Chondrocyte (in vitro differentiated cells): ENCODE data around the gene SEC22A. TPM values are rescaled to one million over a fixed set of nuclear protein-coding genes. Genes with fewer than 3 reads are reported as not detected.

Source experiments
- DNase-seq: peaks from one replicate; pipeline ENCODE4 v3.0.0; 2021; ENCODE audit warnings: mixed read lengths, low spot score
- H3K27ac Mint-ChIP-seq: one replicate; pipeline ENCODE4 v1.8.0; 2021; ENCODE audit warnings: mild to moderate bottlenecking, moderate library complexity, mixed read lengths; ENCODE audit not compliant: unreplicated experiment
- H3K27me3 Mint-ChIP-seq: 2 replicates; pipeline ENCODE4 v1.8.0; 2021; ENCODE audit warnings: low read depth, mixed read lengths
- H3K36me3 Mint-ChIP-seq: 2 replicates; pipeline ENCODE4 v1.8.0; 2021; ENCODE audit warnings: low read depth, mixed read lengths
- H3K4me1 Mint-ChIP-seq: 2 replicates; pipeline ENCODE4 v1.8.0; 2021; ENCODE audit warnings: low read depth, mild to moderate bottlenecking, mixed read lengths
- H3K4me3 Mint-ChIP-seq: one replicate; pipeline ENCODE4 v1.8.0; 2021; ENCODE audit warnings: mild to moderate bottlenecking, moderate library complexity, mixed read lengths; ENCODE audit not compliant: unreplicated experiment
- H3K9me3 Mint-ChIP-seq: 2 replicates; pipeline ENCODE4 v1.8.0; 2021; ENCODE audit warnings: low read depth, mixed read lengths
- CTCF ChIP-seq: fragments of 200-600 bp; sonication (generic); IDR thresholded peaks from 2 replicates; pipeline ENCODE4 v1.5.0; 2021; ENCODE audit warnings: antibody characterized with exemption, mild to moderate bottlenecking, moderate library complexity
- total RNA-seq: library from RNA; stranded (reverse); gene quantifications from 3 replicates; pipeline ENCODE4 v1.2.1, GENCODE V29; 2021

Gene SEC22A
- total RNA-seq, 1 donor from 2014 or later, result 14.4 TPM

GRCh38 chr3:123315271-123315595, 113.5 kb downstream of the SEC22A start:
- DNase-seq, result peak; percentile 28
- TF ChIP-seq CTCF, result no peak
- no peaks in the 10 kb centered on the region for H3K9me3 Mint-ChIP-seq
- no peak overlapping the region for H3K4me3 Mint-ChIP-seq
- no peak overlapping the region for H3K27ac Mint-ChIP-seq
- H3K27me3 Mint-ChIP-seq, result peaks cover 40% of the 10 kb centered on the region
- peaks cover 7% of the 10 kb centered on the region for H3K4me1 Mint-ChIP-seq
- H3K36me3 Mint-ChIP-seq, result peaks cover 13% of the 10 kb centered on the region

GRCh38 chr3:123317716-123318115, 116.0 kb downstream of the SEC22A start:
- no peak for TF ChIP-seq CTCF
- Mint-ChIP-seq H3K4me3 (no peak overlapping the region), H3K36me3 (peaks cover 16% of the 10 kb centered on the region), H3K4me1 (no peaks in the 10 kb centered on the region), H3K27me3 (peaks cover 38% of the 10 kb centered on the region), H3K9me3 (no peaks in the 10 kb centered on the region), H3K27ac (no peak overlapping the region)
- DNase-seq, result peak; percentile 41

GRCh38 chr3:123318374-123318773, 116.6 kb downstream of the SEC22A start:
- H3K4me3 Mint-ChIP-seq, result no peak overlapping the region
- H3K27me3 Mint-ChIP-seq, result peaks cover 35% of the 10 kb centered on the region
- no peak for TF ChIP-seq CTCF
- peaks cover 4% of the 10 kb centered on the region for H3K4me1 Mint-ChIP-seq
- peaks cover 16% of the 10 kb centered on the region for H3K36me3 Mint-ChIP-seq
- H3K27ac Mint-ChIP-seq, result no peak overlapping the region
- DNase-seq, result no peak
- H3K9me3 Mint-ChIP-seq, result no peaks in the 10 kb centered on the region

GRCh38 chr3:123319760-123320159, 118.0 kb downstream of the SEC22A start:
- DNase-seq, result peak; percentile 82
- TF ChIP-seq CTCF, result no peak
- peaks cover 4% of the 10 kb centered on the region for H3K4me1 Mint-ChIP-seq

GRCh38 chr3:123320221-123320620, 118.5 kb downstream of the SEC22A start:
- H3K4me1 Mint-ChIP-seq, result peaks cover 4% of the 10 kb centered on the region
- TF ChIP-seq CTCF, result no peak
- peak; percentile 62 for DNase-seq
- no peaks in the 10 kb centered on the region for H3K9me3 Mint-ChIP-seq
- no peak overlapping the region for H3K27ac Mint-ChIP-seq
- H3K36me3 Mint-ChIP-seq, result peaks cover 14% of the 10 kb centered on the region
- H3K27me3 Mint-ChIP-seq, result peaks cover 27% of the 10 kb centered on the region
- H3K4me3 Mint-ChIP-seq, result no peak overlapping the region

More at GRCh38 chr3:123319760-123320159, 118.0 kb downstream of the SEC22A start:
- H3K4me3 Mint-ChIP-seq, result no peak overlapping the region
- H3K27ac Mint-ChIP-seq, result no peak overlapping the region
- no peaks in the 10 kb centered on the region for H3K9me3 Mint-ChIP-seq
- H3K27me3 Mint-ChIP-seq, result peaks cover 31% of the 10 kb centered on the region
- peaks cover 15% of the 10 kb centered on the region for H3K36me3 Mint-ChIP-seq
